Activated B cell treated with CpG ODN at 0.5 μM for 24 hours (primary cell): ENCODE measurements around the gene U2AF1L4. TPM values are rescaled to one million over a fixed set of nuclear protein-coding genes. Genes with fewer than 3 reads are reported as not detected.

Experiments
- ATAC-seq: fragments of 200-7000 bp; cut with Tn5 transposase; one replicate; pipeline ENCODE4 v1.10.0; 2021; ENCODE audit warnings: low read depth, mild to moderate bottlenecking, moderate library complexity
- CTCF ChIA-PET: fragments of 350-600 bp; sonication (Branson Sonifier 250); formaldehyde crosslinking; loops from one replicate; lab custom pipeline; 2021; ENCODE audit warnings: antibody characterized with exemption; lab: Charles Lee
- POLR2A ChIA-PET: fragments of 350-600 bp; sonication (Branson Sonifier 250); formaldehyde crosslinking; loops from one replicate; lab custom pipeline; 2021; ENCODE audit warnings: antibody characterized with exemption; lab: Charles Lee
- DNase-seq: peaks from one replicate; pipeline ENCODE4 v3.0.0; 2022
- H3K27ac Mint-ChIP-seq: one replicate; pipeline ENCODE4 v1.8.0; 2020; ENCODE audit warnings: mixed read lengths
- H3K27me3 Mint-ChIP-seq: one replicate; pipeline ENCODE4 v1.8.0; 2021; ENCODE audit warnings: mixed read lengths
- H3K36me3 Mint-ChIP-seq: one replicate; pipeline ENCODE4 v1.8.0; 2021; ENCODE audit warnings: low read depth, mixed read lengths
- H3K4me1 Mint-ChIP-seq: one replicate; pipeline ENCODE4 v1.8.0; 2021; ENCODE audit warnings: mixed read lengths
- H3K4me3 Mint-ChIP-seq: one replicate; pipeline ENCODE4 v1.8.0; 2020; ENCODE audit warnings: mild to moderate bottlenecking, mixed read lengths
- H3K9me3 Mint-ChIP-seq: one replicate; pipeline ENCODE4 v1.8.0; 2020; ENCODE audit warnings: mixed read lengths
- intact Hi-C: fragments of 100-400 bp; cut with micrococcal nuclease; formaldehyde crosslinking; loops from one replicate; pipeline ENCODE4 v1.15.1; 2024
- total RNA-seq: library from RNA; stranded (reverse); gene quantifications from 2 replicates; pipeline ENCODE4 v1.2.3, GENCODE V29; 2022
- TF ChIP-seq, protein P1 (sequence below): fragments of 200-600 bp; IDR thresholded peaks from one replicate; pipeline ENCODE4 v1.8.0; 2022; ENCODE audit warnings: antibody characterized with exemption, mild to moderate bottlenecking

Gene U2AF1L4
- total RNA-seq, 1 donor from 2014 or later, result 46.1 TPM

DNA sequence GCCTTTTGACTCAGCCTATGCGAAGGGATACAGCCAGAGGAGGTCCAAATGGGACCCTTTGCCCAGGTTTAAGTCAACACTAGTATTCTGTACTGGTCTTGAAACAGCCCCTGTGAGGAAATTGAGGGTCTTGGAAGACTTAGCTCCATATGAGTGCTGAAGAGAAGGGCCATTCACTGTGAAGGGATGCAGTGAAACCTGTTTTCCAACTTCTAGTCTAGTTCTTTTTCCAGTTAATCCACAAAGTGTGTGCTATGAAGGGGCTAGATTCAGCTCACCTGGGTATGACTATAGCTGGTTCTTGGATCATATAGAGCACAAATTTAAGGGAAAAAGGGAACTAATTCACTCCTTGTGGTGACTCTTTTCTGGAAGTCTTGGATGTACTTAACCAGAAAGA, 36.8 kb downstream of the U2AF1L4 start:
- DNase-seq (no peak), ATAC-seq (no peak)
- Mint-ChIP-seq H3K27ac (no peak overlapping the region), H3K36me3 (no peaks in the 10 kb centered on the region), H3K4me3 (no peak overlapping the region), H3K27me3 (no peaks in the 10 kb centered on the region), H3K4me1 (peaks cover 33% of the 10 kb centered on the region), H3K9me3 (no peaks in the 10 kb centered on the region)
- intact Hi-C loops, result no loop called here
- CTCF ChIA-PET, result interaction anchor here (0.8 kb wide), 1 partner anchor 14 kb away, joined by 6 read pairs; no protein-coding TSS in a partner anchor
- POLR2A ChIA-PET, result no interaction called here
- TF ChIP-seq, protein P1, sequence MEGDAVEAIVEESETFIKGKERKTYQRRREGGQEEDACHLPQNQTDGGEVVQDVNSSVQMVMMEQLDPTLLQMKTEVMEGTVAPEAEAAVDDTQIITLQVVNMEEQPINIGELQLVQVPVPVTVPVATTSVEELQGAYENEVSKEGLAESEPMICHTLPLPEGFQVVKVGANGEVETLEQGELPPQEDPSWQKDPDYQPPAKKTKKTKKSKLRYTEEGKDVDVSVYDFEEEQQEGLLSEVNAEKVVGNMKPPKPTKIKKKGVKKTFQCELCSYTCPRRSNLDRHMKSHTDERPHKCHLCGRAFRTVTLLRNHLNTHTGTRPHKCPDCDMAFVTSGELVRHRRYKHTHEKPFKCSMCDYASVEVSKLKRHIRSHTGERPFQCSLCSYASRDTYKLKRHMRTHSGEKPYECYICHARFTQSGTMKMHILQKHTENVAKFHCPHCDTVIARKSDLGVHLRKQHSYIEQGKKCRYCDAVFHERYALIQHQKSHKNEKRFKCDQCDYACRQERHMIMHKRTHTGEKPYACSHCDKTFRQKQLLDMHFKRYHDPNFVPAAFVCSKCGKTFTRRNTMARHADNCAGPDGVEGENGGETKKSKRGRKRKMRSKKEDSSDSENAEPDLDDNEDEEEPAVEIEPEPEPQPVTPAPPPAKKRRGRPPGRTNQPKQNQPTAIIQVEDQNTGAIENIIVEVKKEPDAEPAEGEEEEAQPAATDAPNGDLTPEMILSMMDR, result no peak

DNA sequence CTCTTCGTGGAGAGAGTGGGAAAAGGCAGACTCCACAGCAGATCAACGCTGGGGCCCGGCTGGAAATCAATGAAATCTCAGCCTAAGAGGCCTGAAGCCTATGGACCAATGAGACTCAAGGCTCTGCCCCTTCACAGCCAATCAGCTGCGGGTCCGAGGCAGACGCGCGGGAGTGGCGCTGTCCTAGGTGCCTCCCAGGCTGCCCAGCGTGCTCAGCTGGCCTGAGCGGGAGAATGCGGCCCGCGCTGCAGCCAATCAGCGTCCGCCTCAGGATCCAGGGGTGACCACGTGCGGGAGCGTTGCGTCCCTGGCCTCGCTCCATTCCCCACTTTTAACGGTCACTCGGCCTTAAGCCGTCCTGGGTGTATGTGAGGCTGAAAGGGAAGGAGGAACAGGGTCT, 41.0 kb downstream of the U2AF1L4 start, which contains the start of gene ZBTB32:
TSS of gene ZBTB32 (plus strand) at position 341 of the 400 bp plus-strand sequence. CDS start 10,069 bp downstream, outside the sequence.
- no peak within 1 kb of the TSS for H3K27ac Mint-ChIP-seq
- H3K9me3 Mint-ChIP-seq, result no peaks in the 10 kb centered on the region
- ChIA-PET CTCF (no interaction called here), POLR2A (interaction anchor here (0.7 to 10.7 kb wide), 2 partner anchors 9 kb away, joined by 15 to 238 read pairs; no protein-coding TSS in a partner anchor)
- intact Hi-C loops, result no loop called here
- H3K4me3 Mint-ChIP-seq, result no peak within 1 kb of the TSS
- no peak for ATAC-seq
- no peak for DNase-seq
- TF ChIP-seq, protein P1, result no peak
- no peaks in the 10 kb centered on the region for H3K27me3 Mint-ChIP-seq
- H3K36me3 Mint-ChIP-seq, result peaks cover 2% of the 10 kb centered on the region
- peaks cover 7% of the 10 kb centered on the region for H3K4me1 Mint-ChIP-seq

GRCh38 chr19:35703343-35703742, 41.9 kb downstream of the U2AF1L4 start:
- ATAC-seq, result no peak
- no peak overlapping the region for H3K4me3 Mint-ChIP-seq
- intact Hi-C loops, result loop anchor here (2.0 kb wide), 2 partner anchors 75 to 351 kb away; partner anchors contain the start of genes RBM42, THAP8 and WDR62
- H3K36me3 Mint-ChIP-seq, result peaks cover 2% of the 10 kb centered on the region
- CTCF ChIA-PET, result interaction anchor here (2.2 kb wide), 1 partner anchor 9 kb away, joined by 4 read pairs; no protein-coding TSS in a partner anchor
- no peak for DNase-seq
- peaks cover 7% of the 10 kb centered on the region for H3K4me1 Mint-ChIP-seq
- POLR2A ChIA-PET, result interaction anchor here (0.7 to 10.7 kb wide), 6 partner anchors 10 to 228 kb away, joined by 3 to 238 read pairs (median 7); partner anchors contain the start of genes IGFLR1, PSENEN and U2AF1L4
- TF ChIP-seq, protein P1, result no peak
- H3K9me3 Mint-ChIP-seq, result no peaks in the 10 kb centered on the region
- H3K27me3 Mint-ChIP-seq, result no peaks in the 10 kb centered on the region
- H3K27ac Mint-ChIP-seq, result no peak overlapping the region

DNA sequence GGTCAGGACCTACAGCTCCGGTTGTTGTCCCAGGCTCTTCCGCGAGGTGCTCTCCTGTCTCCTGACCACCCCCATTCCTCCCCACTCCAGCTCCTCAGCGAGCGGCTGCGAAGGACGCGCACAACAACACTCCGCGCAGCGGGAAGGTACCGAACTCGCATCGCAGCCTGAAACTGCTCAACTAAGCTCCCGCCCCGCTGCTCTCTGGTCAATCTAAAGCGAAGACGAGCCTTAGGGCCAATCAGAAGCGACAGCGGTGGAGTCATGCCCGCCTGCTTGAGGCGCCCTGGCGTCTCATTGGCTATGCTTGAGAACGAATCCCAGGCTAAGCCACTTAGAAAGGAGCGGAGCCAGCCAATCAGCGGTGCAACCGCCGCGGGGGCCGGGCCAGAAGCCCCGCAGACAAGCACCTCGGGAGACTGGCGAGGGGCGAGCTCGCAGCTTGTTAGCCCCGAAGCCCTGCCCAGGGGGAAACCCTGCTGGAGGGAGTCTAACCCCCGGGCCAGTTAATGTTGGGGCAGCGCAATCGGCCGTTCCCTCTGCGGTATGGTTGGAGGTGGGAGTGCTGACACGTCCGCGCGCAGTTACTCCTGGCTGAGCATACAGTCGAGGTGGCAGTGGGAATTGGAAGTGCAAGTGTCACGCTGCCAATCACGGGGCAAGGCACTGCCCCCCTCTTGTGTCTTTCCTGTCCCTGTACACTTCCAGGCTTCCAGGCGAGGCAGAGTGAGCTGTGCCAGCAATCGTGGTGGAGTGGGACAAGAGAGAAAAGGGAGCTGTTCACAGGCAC, 42.8 kb downstream of the U2AF1L4 start:
- ATAC-seq, result peak; percentile 99
- POLR2A ChIA-PET, result interaction anchor here (0.7 to 10.7 kb wide), 14 partner anchors 10 to 229 kb away, joined by 3 to 238 read pairs (median 6); partner anchors contain the start of genes COX6B1, HSPB6, IGFLR1 and LIN37
- TF ChIP-seq, protein P1, result no peak
- Mint-ChIP-seq H3K27ac (peak overlapping the region; percentile 96), H3K9me3 (no peaks in the 10 kb centered on the region), H3K4me3 (peak overlapping the region; percentile 98), H3K4me1 (peaks cover 7% of the 10 kb centered on the region), H3K27me3 (no peaks in the 10 kb centered on the region), H3K36me3 (peaks cover 2% of the 10 kb centered on the region)
- peak; percentile 82 for DNase-seq
- CTCF ChIA-PET, result interaction anchor here (0.6 to 2.2 kb wide), 3 partner anchors 8 to 14 kb away, joined by 3 to 6 read pairs (median 4); no protein-coding TSS in a partner anchor
- intact Hi-C loops, result loop anchor here (1.0 to 2.0 kb wide), 5 partner anchors 9 to 352 kb away; partner anchors contain the start of genes RBM42, THAP8 and WDR62
